NCI-H146 treated with DMSO at 0.1 percent for 48 hours (cell line): ENCODE measurements around the gene ZFYVE9.
"Not testable (repeated sequence)": the region's sequence is repeated elsewhere in the genome, so short reads cannot be mapped to it uniquely, and the experiment has no call there.

Experiments used
- DNase-seq: peaks from one replicate; lab custom pipeline; 2025; ENCODE audit not compliant: unreplicated experiment; lab: John Stamatoyannopoulos, UW

ZFYVE9 gene, protein sequence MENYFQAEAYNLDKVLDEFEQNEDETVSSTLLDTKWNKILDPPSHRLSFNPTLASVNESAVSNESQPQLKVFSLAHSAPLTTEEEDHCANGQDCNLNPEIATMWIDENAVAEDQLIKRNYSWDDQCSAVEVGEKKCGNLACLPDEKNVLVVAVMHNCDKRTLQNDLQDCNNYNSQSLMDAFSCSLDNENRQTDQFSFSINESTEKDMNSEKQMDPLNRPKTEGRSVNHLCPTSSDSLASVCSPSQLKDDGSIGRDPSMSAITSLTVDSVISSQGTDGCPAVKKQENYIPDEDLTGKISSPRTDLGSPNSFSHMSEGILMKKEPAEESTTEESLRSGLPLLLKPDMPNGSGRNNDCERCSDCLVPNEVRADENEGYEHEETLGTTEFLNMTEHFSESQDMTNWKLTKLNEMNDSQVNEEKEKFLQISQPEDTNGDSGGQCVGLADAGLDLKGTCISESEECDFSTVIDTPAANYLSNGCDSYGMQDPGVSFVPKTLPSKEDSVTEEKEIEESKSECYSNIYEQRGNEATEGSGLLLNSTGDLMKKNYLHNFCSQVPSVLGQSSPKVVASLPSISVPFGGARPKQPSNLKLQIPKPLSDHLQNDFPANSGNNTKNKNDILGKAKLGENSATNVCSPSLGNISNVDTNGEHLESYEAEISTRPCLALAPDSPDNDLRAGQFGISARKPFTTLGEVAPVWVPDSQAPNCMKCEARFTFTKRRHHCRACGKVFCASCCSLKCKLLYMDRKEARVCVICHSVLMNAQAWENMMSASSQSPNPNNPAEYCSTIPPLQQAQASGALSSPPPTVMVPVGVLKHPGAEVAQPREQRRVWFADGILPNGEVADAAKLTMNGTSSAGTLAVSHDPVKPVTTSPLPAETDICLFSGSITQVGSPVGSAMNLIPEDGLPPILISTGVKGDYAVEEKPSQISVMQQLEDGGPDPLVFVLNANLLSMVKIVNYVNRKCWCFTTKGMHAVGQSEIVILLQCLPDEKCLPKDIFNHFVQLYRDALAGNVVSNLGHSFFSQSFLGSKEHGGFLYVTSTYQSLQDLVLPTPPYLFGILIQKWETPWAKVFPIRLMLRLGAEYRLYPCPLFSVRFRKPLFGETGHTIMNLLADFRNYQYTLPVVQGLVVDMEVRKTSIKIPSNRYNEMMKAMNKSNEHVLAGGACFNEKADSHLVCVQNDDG (N-terminal part only)

DNA sequence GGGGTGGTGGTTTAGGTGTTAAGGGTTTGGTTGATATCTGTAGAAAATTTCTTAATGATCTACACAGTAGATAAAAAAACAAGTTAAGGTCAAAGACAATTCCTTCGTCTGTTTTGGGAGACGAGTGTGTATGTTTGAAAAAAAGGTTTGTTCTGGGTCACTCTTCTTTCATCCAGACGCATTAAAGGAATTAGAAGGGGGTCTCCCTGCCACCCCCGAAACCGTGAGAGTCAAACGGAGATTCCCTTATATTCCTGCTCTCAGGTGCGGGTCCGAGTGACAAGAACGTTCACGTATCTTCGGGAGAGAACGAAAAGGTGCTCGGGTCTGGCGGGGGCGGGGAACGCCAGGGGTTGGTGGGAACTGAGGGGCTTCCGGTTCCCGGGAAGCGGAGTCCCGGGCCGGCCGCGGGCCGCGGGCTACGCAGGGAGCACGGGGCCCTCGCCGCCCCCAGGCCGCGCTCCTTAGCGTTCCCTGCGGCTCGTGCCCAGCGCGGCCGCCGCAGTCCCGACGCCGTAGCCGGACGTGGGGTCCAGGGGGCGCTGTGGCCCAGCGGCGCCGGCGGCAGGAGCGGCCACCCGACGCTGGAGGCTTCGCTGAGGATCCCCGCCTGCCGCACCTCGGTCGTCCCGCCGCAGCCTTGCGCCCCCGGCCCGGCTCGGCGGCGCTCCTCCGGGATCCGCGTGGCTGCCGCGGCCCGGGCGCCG is at the start of gene ZFYVE9:
Gene ZFYVE9 (plus strand): TSS at position 577 of the 707 bp plus-strand sequence. CDS start 91,118 bp downstream, outside the sequence.
- DNase-seq = peak; percentile 30

DNA sequence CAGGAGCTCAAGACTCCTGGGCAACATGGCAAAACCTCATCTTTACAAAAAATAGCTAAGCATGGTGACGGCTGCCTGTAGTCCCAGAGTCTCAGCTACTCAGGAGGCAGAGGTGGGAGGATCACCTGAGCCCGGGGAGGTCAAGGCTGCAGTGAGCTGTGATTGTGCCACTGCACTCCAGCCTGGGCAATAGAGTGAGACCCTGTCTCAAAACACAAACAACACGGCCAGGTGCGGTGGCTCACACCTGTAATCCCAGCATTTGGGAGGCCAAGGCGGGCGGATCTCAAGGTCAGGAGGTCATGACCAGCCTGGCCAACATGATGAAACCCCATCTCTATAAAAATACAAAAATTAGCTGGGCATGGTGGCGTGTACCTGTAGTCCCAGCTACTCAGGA is 47.6 kb upstream of the ZFYVE9 start:
- DNase-seq = not testable (repeated sequence)

DNA sequence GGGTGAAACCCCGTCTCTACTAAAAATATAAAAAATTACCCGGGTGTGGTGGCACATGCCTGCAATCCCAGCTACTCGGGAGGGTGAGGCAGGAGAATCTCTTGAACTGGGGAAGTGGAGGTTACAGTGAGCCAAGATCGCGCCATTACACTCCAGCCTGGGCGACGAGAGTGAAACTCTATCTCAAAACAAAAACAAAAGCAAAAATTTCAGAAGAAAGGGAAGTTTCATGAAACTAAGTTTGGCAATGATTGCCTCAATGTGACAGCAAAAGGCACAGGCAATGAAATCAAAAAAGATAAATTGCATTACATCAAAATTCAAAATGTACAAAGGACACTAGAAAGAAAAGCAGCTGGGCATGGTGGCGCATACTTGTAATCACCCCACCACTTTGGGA is 45.7 kb upstream of the ZFYVE9 start:
- DNase-seq = no peak

DNA sequence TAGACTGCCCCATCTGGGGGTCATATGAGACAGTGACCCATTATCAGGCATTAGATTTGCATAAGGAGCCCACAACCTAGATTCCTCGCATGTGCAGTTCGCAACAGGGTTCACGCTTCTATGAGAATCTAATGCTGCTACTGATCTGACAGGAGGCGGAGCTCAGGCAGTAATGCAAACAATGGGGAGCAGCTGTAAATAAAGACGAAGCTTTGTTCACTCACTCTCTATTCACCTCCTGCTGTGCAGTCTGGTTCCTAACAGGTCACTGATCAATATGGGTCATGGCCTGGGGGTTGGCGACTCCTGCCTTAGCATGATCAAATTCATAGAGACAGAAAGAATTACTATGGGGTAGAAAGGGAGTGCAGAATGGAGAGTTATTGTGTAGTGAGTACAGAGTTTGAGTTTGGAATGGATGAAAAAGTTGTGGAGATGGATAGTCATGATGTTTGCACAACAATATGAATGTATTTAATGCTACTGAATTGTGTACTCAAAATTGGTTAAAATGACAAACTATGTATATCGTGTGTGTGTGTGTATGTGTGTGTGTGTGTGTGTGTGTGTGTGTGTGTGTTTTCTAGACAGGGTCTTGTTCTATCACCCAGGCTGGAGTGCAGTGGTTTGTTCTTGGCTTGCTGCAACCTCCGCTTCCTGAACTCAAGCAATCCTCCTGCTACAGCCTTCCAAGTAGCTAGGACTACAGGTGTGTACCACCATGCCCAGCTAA is 43.6 kb upstream of the ZFYVE9 start:
- peak; percentile 87 for DNase-seq

DNA sequence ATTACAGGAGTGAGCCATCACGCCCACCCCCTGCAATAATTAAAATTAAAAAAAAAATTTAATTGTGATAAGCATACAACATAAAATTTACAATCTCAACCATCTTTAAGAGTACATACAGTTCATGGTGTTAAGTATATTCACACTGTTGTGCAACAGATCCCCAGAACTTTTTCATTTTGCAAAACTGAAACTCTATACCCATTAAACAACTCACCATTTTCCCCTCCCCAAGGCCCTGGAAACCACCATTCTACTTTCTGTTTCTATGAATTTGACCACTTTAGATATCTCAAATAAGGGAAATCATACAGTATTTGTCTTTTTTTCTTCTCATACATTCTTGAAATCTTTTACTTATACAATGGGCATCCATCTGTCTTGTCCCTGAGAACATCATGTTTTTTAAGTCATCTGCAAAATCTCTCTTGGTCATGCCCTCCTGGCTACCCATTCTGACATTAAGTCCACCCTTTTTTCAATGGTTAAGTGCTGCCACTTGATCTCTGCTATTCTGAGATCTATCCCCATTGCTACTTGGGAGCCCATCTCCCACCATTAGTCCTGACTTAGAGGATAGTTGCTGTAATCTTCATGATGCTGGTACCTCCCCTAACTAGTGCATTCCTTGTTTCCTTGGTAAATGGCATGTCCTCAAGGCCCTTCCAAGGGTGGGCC is 39.4 kb upstream of the ZFYVE9 start:
- no peak for DNase-seq

DNA sequence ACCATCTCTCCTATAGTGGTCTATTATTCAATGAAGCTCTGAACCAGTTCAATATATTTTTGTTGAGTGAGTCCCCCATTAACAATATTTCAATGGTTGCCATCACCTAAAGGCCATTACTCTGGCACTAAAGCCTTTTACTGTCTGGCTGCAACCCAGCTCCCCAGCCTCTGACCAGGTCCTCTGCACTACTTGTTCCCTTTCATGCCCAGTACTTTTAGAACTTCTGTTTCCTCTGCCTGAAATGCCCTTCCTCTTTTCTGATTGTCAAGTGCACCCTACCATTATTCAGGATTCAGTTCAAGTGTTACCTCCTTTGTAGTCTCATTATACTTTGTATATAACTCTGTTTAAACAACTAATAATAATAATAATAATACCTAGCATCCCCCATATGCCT is 30.4 kb upstream of the ZFYVE9 start:
- no peak for DNase-seq

DNA sequence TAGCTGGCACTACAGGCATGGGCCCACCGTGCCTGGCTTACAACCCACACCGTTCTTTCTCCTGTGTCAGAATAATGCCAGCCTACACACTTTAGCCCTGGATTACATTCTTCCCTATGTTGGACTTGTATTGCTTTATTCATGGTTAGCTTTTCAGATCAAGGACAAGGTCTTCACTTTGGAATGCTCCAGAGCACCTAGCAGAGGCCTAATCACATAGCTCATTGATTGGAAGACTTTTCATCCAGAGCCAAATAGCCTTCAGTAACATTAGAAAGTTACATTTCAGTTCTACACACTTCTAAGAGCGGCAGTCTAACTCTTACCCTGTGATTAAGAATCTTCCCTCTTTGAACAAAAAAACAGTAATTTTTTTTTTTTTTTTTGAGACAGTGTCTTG is 29.4 kb upstream of the ZFYVE9 start:
- no peak for DNase-seq

DNA sequence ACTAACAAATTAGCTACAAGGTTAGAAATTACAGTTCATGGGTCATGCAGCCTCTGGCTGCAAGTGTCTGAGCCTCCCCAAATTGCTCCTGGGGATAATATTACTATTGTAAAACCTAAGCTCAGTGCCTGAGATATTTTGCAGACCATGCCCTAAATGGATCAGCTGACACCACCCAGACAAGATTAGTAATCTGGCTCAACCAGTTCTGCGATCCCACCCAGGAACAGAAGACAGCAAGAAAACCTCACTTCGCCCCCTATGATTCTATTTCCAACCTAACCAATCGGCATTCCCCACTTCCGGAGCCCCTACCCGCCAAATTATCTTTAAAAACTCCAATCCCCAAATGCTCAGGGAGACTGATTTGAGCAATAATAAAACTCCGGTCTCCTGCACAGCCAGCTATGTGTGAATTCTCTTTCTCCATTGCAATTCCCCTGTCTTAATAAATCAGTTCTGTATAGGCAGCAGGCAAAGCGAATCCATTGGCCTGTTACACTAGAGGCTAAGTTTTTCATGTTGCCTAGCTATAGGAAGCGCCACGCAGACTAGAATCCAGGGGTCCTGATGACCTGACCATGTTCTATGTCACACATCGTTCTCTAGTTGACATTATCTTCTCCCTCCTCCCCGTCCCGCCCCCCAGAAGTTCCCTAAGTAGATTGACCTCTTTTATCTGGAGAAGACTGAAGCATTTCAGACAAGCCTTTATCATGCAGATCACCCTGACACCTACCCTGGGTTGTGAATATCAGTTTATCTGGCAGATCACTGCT is 22.4 kb upstream of the ZFYVE9 start:
- no peak for DNase-seq

DNA sequence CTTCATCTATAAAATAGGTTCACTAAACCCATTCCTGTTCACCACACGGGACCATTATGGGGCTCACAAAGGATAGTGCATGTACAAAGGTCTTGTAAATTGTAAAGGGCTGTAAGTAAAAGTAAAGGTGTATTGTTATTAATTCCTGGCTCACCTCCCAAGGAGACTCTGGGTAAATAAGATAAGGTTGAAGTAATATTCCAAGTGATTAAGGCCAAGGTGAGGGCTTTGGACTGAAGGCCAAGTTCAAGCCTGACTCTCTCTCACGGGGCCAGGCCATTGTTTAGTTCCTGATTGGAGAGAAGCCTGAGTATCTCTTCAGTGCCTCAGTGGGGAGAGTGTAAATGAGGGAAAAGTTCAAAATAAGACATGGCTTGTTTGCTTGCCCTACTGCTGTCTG is 19.5 kb upstream of the ZFYVE9 start:
- DNase-seq = no peak

DNA sequence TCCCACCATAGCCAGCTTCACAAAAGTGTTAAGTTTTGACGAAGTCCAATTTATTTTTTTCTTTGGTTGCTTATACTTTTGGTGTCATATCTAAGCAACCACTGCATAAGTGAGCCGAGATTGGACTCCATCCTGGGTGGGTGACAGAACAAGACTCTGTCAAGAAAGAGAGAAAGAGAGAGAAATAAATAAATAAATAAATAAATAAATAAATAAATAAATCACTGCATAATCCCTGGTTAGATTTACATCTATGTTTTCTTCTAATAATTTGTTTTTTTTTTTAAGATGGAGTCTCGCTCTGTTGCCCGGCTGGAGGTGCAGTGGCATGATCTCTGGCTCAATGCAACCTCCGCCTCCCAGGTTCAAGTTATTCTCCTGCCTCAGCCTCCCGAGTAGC is 18.3 kb upstream of the ZFYVE9 start:
- DNase-seq = no peak

DNA sequence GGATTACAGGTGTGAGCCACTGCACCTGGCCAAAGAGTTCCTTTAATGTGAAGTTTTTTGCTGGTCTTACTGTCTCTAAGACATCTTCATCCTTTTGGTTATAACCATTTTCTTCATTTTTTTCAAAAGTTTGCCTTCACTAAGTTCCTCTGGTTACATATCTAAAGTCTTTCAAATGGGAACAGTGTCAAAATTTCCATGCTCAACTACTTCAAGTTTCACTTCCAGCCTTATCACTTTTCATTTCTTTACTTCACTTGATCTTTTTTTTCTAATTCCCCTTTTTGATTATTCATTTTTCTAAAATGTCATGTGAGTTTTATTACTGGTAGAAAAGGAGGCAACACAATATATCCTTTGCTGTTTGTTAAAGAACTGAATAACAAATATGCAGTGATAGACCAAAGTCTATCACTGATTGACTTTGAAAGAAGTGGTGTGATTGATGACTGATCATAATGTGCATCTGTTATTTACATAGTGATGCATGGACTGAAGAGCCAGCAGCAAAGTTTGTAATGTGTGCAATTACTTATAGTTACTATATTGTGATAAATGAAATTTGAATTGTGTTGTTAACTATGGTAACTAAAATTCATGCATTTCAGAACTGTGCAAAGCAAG is 16.0 kb upstream of the ZFYVE9 start:
- DNase-seq = no peak

DNA sequence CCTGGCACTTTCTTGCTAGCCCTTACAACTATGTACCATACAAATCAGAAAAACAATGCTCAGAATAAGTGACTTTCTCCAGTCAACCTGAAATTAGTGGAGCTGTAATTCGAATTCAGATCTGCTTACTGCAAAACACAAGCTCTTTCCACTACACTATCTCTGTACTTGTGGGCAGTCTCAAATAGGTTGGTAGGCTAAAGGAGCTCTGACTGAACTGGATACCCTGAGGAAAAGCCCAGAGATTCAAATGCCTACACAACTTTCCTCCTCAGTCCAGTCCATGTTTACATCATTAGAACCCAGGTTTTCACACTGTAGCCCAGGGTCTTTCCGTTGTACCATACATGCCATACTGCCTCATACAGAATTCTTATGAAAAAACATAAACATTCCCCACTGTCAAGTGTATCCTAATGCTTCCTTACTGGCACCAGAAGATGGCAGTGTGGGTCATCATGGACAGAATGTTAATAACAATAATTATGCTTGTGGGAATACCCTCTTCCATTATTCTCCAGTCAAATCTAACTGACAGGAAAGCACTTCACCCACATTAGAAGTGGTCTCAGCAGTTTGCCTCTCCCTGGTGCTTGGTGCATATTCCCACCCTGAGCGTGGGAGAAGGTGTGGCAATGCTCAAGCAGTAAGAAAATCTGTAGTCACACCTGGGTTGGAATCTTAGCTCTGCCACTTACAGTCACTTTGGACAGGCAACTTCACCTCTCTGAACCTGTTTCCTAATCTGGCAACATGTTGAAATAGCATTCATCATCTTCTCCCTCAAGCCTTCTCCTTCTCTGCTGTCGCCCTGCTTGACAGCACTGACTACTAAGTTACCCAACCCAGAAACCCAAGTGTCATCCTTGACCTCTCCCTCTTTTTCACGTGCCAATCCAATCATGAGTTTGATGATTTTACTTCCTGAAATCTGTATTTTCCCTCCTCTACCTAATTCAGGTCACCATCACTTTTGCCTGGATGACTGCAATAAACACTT is 14.4 kb upstream of the ZFYVE9 start:
- DNase-seq = peak; percentile 42

DNA sequence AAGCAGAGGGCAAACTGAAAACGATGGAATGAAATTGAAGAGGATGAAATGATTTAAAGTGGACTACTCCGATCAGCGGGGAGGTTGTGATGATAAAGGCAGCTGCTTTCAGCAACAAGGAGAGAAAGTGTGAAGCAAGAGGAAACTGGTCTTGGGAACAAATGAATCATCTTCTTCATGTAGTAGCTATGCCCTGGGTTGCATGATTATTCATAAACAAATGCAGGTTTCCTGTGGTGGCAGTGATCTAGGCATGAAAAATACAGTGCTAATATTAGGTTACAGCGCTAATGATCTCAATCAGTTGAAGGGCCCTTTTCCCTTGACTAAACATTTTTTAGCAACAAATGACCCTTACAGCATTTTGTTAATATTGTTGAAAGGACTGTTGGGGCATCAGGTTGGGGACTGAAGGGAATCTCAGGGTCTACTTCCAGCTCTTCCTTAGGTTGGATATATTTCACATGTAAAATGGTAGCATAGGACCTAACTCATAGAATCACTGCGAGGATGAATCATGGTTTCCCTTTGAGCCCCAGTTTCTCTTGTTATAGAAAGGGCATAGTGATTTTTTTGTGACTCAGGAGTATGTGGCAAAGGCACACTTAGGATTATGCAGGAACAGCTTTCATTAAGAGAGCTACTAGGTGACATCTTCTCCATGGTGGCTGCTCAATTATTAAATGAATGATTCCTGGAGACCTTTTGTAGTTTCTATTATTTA is 1.9 kb upstream of the ZFYVE9 start:
- no peak for DNase-seq

DNA sequence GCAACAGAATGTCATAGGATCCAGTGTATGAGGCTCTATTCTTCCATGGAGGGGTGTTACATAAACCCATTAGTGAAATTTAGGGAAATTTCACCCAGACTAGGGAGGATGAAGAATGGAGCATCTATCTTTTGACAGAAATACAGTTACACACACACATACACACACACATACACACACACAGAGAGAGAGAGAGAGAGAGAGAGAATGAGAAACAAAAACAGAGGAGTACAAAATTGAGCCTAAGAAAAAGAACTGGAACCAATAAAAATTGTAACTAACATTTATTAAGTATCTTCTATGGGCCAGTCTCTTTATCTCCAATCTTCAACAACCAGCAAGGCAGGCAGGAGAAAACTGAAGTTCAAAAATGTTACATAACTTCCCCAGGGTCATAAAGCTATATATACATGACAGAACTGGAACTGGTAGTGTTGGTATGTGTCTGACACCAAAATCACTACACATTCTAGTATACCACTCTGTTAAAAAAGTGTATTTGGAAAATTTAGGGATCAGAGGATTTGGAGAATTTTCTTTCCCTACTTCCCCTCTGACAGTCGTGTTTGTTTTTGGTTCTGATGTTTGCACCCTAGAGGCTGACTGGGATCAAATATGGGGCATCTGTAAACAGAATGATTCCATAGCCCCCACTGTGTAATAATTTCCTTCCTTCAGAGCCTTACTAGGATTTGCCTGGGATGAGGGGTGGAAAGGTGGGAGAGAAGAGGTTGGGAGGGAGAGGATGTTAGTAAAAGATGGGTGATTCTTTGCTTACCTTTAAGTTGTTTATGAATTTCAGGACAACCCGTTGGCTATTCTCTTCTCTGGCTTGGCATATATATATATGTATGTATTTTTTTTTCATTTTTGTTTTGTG is 1.0 kb upstream of the ZFYVE9 start:
- no peak for DNase-seq
